Body of pancreas (tissue), 4 donors: ENCODE measurements around the gene RASGRF2.

Source experiments
- POLR2A ChIP-seq, 3 donors: fragments of 450-650 bp; IDR thresholded peaks; one replicate each; pipeline ENCODE4 v1.6.1; 2016; ENCODE audit warnings: antibody characterized with exemption in 3 of 3, mild to moderate bottlenecking in 2 of 3
- TF ChIP-seq, protein P1 (sequence below), 7 experiments: fragments of 450-650 bp in 4 of 7; fragments of 200-600 bp in 3 of 7; sonication (generic) in 3 of 7; IDR thresholded peaks; one replicate each; pipeline ENCODE4 v1.5.1; 2016 to 2019; ENCODE audit warnings: antibody characterized with exemption in 7 of 7

DNA sequence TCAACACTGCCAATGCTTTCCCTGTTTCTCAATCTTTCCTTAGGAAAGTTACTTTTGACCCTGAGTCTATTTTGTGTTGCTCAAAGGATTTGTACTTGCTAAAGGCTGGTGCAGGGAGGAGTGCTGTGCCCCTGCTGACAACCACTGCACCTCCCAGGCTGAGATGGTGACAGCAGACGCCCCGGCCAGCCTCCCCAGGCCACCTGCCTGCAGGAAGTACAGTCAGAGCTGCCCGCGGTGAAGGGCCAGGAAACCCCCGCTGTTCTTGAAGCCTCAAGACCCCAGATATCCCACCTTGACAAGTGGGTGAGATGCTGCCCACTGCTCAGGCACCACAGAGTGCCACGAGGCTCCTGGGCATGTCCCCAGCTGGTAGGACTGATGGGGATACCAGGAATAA, 228.8 kb downstream of the RASGRF2 start:
- no peak for TF ChIP-seq POLR2A (IDR thresholded peaks at IDR 0.05)
- TF ChIP-seq, protein P1, sequence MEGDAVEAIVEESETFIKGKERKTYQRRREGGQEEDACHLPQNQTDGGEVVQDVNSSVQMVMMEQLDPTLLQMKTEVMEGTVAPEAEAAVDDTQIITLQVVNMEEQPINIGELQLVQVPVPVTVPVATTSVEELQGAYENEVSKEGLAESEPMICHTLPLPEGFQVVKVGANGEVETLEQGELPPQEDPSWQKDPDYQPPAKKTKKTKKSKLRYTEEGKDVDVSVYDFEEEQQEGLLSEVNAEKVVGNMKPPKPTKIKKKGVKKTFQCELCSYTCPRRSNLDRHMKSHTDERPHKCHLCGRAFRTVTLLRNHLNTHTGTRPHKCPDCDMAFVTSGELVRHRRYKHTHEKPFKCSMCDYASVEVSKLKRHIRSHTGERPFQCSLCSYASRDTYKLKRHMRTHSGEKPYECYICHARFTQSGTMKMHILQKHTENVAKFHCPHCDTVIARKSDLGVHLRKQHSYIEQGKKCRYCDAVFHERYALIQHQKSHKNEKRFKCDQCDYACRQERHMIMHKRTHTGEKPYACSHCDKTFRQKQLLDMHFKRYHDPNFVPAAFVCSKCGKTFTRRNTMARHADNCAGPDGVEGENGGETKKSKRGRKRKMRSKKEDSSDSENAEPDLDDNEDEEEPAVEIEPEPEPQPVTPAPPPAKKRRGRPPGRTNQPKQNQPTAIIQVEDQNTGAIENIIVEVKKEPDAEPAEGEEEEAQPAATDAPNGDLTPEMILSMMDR (IDR thresholded peaks at IDR 0.05) = no peak
